ENCODE measurements around the gene WDR77. TPM values are rescaled to one million over a fixed set of nuclear protein-coding genes. Genes with fewer than 3 reads are reported as not detected.

The WDR77 gene
- total RNA-seq, 1 experiment from 2014 or later = 67.9 TPM

DNA sequence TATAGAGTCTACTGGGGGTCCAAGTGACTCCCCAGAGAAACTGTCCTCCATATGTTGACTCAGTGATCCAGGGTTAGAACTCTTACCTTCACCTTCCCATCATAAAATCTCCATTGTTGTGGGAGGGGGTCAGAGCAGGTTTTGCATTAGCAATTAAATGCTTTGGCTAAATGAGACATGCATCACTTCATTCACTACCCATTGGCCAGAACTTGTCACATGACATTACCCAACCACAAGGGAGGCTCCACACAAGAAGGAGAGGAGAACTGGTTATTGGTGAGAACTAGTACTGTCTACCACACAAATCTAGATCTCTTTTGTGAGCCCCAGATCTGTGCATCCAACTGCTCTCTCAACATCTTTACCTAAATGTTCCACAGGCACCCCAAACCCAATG is 20.5 kb upstream of the WDR77 start:
- no peak for TF ChIP-seq EZH2 (IDR thresholded peaks at IDR 0.05; ENCODE audit: borderline replicate concordance, low read depth, low read length, poor library complexity, severe bottlenecking)
- TF ChIP-seq, protein P1, sequence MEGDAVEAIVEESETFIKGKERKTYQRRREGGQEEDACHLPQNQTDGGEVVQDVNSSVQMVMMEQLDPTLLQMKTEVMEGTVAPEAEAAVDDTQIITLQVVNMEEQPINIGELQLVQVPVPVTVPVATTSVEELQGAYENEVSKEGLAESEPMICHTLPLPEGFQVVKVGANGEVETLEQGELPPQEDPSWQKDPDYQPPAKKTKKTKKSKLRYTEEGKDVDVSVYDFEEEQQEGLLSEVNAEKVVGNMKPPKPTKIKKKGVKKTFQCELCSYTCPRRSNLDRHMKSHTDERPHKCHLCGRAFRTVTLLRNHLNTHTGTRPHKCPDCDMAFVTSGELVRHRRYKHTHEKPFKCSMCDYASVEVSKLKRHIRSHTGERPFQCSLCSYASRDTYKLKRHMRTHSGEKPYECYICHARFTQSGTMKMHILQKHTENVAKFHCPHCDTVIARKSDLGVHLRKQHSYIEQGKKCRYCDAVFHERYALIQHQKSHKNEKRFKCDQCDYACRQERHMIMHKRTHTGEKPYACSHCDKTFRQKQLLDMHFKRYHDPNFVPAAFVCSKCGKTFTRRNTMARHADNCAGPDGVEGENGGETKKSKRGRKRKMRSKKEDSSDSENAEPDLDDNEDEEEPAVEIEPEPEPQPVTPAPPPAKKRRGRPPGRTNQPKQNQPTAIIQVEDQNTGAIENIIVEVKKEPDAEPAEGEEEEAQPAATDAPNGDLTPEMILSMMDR (conservative IDR thresholded peaks at IDR 0.05; ENCODE audit: low read depth, low read length) = no peak
- no peak overlapping the region for H3K4me3 ChIP-seq (ENCODE audit: low read depth, low read length, poor library complexity, severe bottlenecking)
- no peaks in the 10 kb centered on the region for H3K4me1 ChIP-seq (ENCODE audit: insufficient read depth, low read length, poor library complexity, severe bottlenecking)
- H3K9me3 ChIP-seq (ENCODE audit: low read depth, low read length, poor library complexity, severe bottlenecking) = no peaks in the 10 kb centered on the region
- CTCF ChIA-PET = no interaction called here
- no peaks in the 10 kb centered on the region for H3K36me3 ChIP-seq (ENCODE audit: insufficient read depth, low read length, poor library complexity, severe bottlenecking)
- intact Hi-C loops (cut with micrococcal nuclease; ENCODE audit: unreplicated experiment) = no loop called here
- no TSS peak for BruUV-seq (replicated peaks)
- POLR2A ChIA-PET (ENCODE audit: low non-redundant PET) = no interaction called here
- DNase-seq (ENCODE audit: low spot score) = no peak
- no peaks in the 10 kb centered on the region for H3K27me3 ChIP-seq (replicated peaks; ENCODE audit: insufficient read depth, low read depth, low read length, poor library complexity)
- no peak overlapping the region for H3K27ac ChIP-seq (ENCODE audit: low read depth, low read length, poor library complexity, severe bottlenecking)

DNA sequence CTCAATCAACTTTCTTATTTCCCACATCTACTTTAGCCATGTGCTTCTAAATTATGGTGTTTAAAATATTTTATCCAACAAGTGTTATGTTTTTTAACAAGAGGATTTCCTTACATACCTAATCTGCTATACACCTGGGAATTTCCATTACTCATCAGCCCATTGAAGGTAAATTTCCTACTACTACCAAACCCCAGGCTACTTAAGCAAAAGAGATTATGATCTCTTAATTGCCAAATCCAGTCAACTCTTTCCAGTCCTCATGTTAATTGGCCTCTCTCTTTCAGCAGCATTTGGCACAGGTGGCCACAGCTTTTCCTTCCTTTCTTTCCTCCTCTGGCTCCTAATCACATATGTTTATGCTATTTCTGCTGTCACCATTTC is 19.7 kb upstream of the WDR77 start:
- TF ChIP-seq, protein P1 (conservative IDR thresholded peaks at IDR 0.05; ENCODE audit: low read depth, low read length) = no peak
- TF ChIP-seq EZH2 (IDR thresholded peaks at IDR 0.05; ENCODE audit: borderline replicate concordance, low read depth, low read length, poor library complexity, severe bottlenecking) = no peak
- no peak for DNase-seq (ENCODE audit: low spot score)
- Histone ChIP-seq H3K27me3 (replicated peaks; ENCODE audit: insufficient read depth, low read depth, low read length, poor library complexity) (no peaks in the 10 kb centered on the region), H3K4me1 (ENCODE audit: insufficient read depth, low read length, poor library complexity, severe bottlenecking) (no peaks in the 10 kb centered on the region), H3K9me3 (ENCODE audit: low read depth, low read length, poor library complexity, severe bottlenecking) (no peaks in the 10 kb centered on the region), H3K27ac (ENCODE audit: low read depth, low read length, poor library complexity, severe bottlenecking) (no peak overlapping the region), H3K4me3 (ENCODE audit: low read depth, low read length, poor library complexity, severe bottlenecking) (no peak overlapping the region), H3K36me3 (ENCODE audit: insufficient read depth, low read length, poor library complexity, severe bottlenecking) (no peaks in the 10 kb centered on the region)
- ChIA-PET POLR2A (ENCODE audit: low non-redundant PET) (no interaction called here), CTCF (no interaction called here)
- no TSS peak for BruUV-seq (replicated peaks)
- intact Hi-C loops (cut with micrococcal nuclease; ENCODE audit: unreplicated experiment) = no loop called here

DNA sequence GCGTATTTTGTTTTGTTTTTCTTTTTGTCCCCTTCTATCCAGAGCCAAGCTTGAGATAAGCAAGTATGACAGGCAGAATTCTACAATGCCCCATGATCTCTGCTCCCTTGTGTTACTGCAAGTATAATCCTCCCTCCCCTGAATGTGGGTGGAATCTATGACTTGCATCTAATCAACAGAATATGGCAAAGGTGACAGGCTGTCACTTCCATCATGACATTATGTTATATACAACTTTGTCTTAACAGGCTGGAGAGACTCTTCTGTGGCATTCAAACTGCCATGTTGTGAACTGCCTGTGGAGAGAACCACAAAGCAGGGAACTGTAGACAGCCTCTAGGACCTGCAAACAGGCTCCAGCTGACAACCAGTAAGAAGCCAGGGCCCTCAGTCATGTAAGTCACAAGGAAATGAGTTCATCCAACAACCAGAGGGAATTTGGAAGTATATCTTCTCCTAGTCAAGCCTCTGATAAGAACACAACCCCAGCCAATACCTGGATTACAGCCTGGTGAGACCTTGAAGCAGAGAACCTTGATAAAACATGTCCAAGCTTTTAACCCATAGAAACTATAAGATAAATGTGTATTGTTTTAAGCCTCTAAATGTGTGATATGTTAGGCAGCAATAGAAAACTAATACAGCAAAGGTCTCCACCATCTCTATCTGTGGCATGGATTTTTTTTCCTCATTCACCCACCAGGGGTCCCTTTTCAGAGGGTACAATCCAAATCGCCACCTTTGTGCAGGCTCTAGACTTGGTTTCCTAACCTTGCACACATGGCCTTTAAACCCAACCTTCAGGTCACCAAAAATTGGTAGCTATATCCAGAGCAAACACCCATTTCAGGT is 19.0 kb upstream of the WDR77 start:
- H3K27ac ChIP-seq (ENCODE audit: low read depth, low read length, poor library complexity, severe bottlenecking) = no peak overlapping the region
- TF ChIP-seq, protein P1 (conservative IDR thresholded peaks at IDR 0.05; ENCODE audit: low read depth, low read length) = no peak
- no peak for TF ChIP-seq EZH2 (IDR thresholded peaks at IDR 0.05; ENCODE audit: borderline replicate concordance, low read depth, low read length, poor library complexity, severe bottlenecking)
- H3K4me3 ChIP-seq (ENCODE audit: low read depth, low read length, poor library complexity, severe bottlenecking) = no peak overlapping the region
- H3K36me3 ChIP-seq (ENCODE audit: insufficient read depth, low read length, poor library complexity, severe bottlenecking) = no peaks in the 10 kb centered on the region
- CTCF ChIA-PET = no interaction called here
- POLR2A ChIA-PET (ENCODE audit: low non-redundant PET) = no interaction called here
- BruUV-seq (replicated peaks) = no TSS peak
- intact Hi-C loops (cut with micrococcal nuclease; ENCODE audit: unreplicated experiment) = no loop called here
- no peaks in the 10 kb centered on the region for H3K9me3 ChIP-seq (ENCODE audit: low read depth, low read length, poor library complexity, severe bottlenecking)
- H3K4me1 ChIP-seq (ENCODE audit: insufficient read depth, low read length, poor library complexity, severe bottlenecking) = peaks cover 4% of the 10 kb centered on the region
- H3K27me3 ChIP-seq (replicated peaks; ENCODE audit: insufficient read depth, low read depth, low read length, poor library complexity) = no peaks in the 10 kb centered on the region
- no peak for DNase-seq (ENCODE audit: low spot score)

Data from A673 (cell line).